Naive thymus-derived CD8-positive, alpha-beta T cell (primary cell): Measurements from ENCODE around the gene UGT1A6. TPM values are rescaled to one million over a fixed set of nuclear protein-coding genes. Genes with fewer than 3 reads are reported as not detected.
"Not testable (repeated sequence)": the region's sequence is repeated elsewhere in the genome, so short reads cannot be mapped to it uniquely, and the experiment has no call there.

ENCODE experiments used
- ATAC-seq, 2 donors: fragments of 150-1000 bp; cut with Tn5 transposase in 1 of 2; sonication (Bioruptor Pico), chemical (Tn5 transposase) in 1 of 2; 1 replicate in 1 of 2; 2 replicates in 1 of 2; pipeline ENCODE4 v1.10.0; 2021; ENCODE audit warnings: mild to moderate bottlenecking in 2 of 2, moderate library complexity in 2 of 2
- POLR2A ChIA-PET: fragments of 350-600 bp; sonication (Branson Sonifier 250); formaldehyde crosslinking; loops from one replicate; lab custom pipeline; 2021; ENCODE audit warnings: antibody characterized with exemption; lab: Charles Lee
- DNase-seq, 10 donors: peaks; one replicate each; pipeline versions ENCODE4 v3.0.0 to v3.0.0-alpha.2; 2020 to 2022
- H3K27ac Mint-ChIP-seq, 10 donors: one replicate each; pipeline ENCODE4 v1.8.0; 2020 to 2022; ENCODE audit warnings: mild to moderate bottlenecking in 10 of 10, mixed read lengths in 10 of 10, moderate library complexity in 4 of 10, inconsistent platforms in 1 of 10
- H3K27me3 Mint-ChIP-seq, 5 donors: one replicate each; pipeline ENCODE4 v1.8.0; 2021 to 2022; ENCODE audit warnings: mixed read lengths in 5 of 5
- H3K36me3 Mint-ChIP-seq, 3 donors: one replicate each; pipeline ENCODE4 v1.8.0; 2020 to 2022; ENCODE audit warnings: mixed read lengths in 3 of 3, mild to moderate bottlenecking in 2 of 3, inconsistent platforms in 1 of 3
- H3K4me1 Mint-ChIP-seq, 4 donors: one replicate each; pipeline ENCODE4 v1.8.0; 2021 to 2022; ENCODE audit warnings: mixed read lengths in 4 of 4
- H3K4me3 Mint-ChIP-seq, 10 donors: one replicate each; pipeline ENCODE4 v1.8.0; 2020 to 2022; ENCODE audit warnings: mild to moderate bottlenecking in 10 of 10, mixed read lengths in 10 of 10, moderate library complexity in 6 of 10, inconsistent platforms in 1 of 10
- H3K9me3 Mint-ChIP-seq, 9 donors: one replicate each; pipeline ENCODE4 v1.8.0; 2020 to 2022; ENCODE audit warnings: mixed read lengths in 9 of 9, mild to moderate bottlenecking in 3 of 9, inconsistent platforms in 1 of 9, moderate library complexity in 1 of 9
- polyA plus RNA-seq, 3 donors: library from polyadenylated mRNA; unstranded; fragments of 300-500 nt; fragmentation: Illumina TruSeq; gene quantifications; one replicate each; pipeline ENCODE4 v1.2.3, GENCODE V29; 2021
- total RNA-seq, 8 experiments: library from RNA in 2 of 8; stranded (reverse) in 2 of 8; gene quantifications; one replicate each; pipeline ENCODE4 v1.2.3 and lab custom pipeline; 2021 to 2026

UGT1A6 gene
- total and polyA plus RNA-seq, 5 experiments from 2014 or later, result not detected

DNA sequence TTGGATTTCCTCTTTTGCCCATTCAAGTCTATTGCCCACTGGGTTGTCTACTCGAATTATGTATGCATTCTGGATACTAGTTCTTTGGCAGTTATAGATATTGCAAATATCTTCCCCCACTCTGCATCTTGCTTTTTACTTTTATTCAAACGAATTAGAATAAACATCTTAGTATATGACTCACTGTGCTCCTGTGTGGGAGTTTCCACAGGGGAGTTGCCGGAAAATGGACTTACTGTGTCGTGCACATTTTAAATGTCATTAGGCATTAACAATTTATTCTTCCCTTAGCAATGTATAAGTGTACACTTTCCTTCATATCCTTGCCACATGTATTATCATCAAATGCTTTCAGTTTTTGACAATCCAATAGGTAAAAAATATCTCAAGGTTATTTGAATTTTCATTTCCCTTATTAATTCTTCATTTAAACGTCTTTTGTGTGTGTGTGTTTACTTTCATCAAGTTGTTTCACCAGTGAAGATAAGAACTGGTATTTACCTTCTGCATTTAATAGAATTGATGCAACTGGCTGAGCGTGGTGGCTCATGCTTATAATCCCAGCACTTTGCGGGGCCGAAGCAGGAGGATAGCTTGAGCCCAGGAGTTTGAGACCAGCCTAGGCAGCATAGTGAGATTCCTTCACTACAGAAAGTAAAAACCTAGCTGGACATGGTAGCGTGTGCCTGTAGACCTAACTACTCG lies 15.4 kb downstream of the UGT1A6 start:
- peaks cover 0 to 17% (median 3%) of the 10 kb centered on the region in 9 donors for H3K9me3 Mint-ChIP-seq
- H3K36me3 Mint-ChIP-seq, result no peaks in the 10 kb centered on the region
- no peak overlapping the region for H3K4me3 Mint-ChIP-seq
- DNase-seq, result no peak
- POLR2A ChIA-PET, result no interaction called here
- no peak overlapping the region for H3K27ac Mint-ChIP-seq
- H3K27me3 Mint-ChIP-seq, result peaks cover 3 to 21% (median 9%) of the 10 kb centered on the region in 5 donors
- no peak for ATAC-seq
- peaks cover 0 to 2% (median 0%) of the 10 kb centered on the region in 4 donors for H3K4me1 Mint-ChIP-seq

DNA sequence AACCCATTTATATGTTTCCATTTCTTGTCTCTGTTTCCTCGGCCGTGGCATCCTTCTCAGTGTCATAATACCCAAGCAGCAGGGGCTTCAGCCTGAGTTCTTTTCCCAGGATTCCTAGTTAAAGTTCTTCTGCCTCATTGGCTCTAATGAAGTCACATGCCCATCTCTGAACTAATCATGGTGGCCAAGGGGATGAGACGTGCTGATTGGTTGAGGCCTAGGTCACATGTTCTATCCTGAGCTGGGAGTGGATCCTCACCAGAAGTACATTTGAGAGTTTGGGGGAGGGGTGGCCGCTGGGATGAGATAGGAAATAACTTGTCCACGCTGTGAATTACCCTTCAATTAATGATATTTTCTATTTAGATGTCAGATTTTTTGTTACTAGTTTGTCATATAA lies 16.3 kb downstream of the UGT1A6 start:
- DNase-seq (no peak), ATAC-seq (no peak)
- H3K27ac Mint-ChIP-seq, result no peak overlapping the region
- H3K4me3 Mint-ChIP-seq, result no peak overlapping the region
- peaks cover 0 to 6% (median 2%) of the 10 kb centered on the region in 4 donors for H3K4me1 Mint-ChIP-seq
- POLR2A ChIA-PET, result no interaction called here
- H3K36me3 Mint-ChIP-seq, result no peaks in the 10 kb centered on the region
- peaks cover 4 to 28% (median 10%) of the 10 kb centered on the region in 5 donors for H3K27me3 Mint-ChIP-seq
- H3K9me3 Mint-ChIP-seq, result peaks cover 0 to 9% (median 3%) of the 10 kb centered on the region in 9 donors

DNA sequence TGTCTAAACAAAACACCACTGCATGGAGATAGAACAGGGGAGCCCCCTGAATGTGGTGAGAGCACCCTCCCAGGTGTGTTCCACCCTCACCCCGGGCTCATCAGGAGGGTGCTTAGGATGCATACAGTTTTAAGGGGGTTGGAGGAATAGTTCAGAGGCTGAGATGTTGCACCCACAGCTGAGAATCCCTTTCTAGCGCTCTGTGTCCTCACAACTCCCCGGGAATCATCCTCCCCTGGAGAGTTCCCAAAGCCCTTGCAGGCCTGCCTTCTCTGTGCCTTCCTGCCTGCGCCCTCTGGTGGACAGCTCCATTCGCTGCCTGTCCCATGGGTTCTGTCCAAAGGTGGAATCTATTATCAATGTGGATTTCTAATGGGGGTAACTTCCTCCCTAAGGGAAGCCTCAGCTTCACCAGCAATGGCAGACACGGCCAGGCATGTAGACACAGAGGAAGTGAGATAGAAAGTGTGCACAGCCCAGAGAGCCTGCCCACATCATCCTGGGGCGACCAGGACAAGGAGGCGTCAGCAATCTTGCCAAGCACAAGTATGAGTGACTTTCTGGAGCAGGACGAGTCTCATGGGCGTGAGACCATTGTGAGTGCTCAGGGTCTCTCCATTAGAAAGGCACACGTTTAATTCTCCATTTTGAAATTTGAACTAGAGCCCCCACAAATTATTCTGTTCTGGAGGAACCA lies 18.8 kb downstream of the UGT1A6 start:
- H3K4me1 Mint-ChIP-seq, result peaks cover 0 to 6% (median 2%) of the 10 kb centered on the region in 4 donors
- no peak overlapping the region for H3K27ac Mint-ChIP-seq
- POLR2A ChIA-PET, result no interaction called here
- ATAC-seq (peak; percentile 54 to 74), DNase-seq (peak; percentile 22 to 83 (median 56))
- H3K4me3 Mint-ChIP-seq, result no peak overlapping the region
- H3K27me3 Mint-ChIP-seq, result peaks cover 4 to 40% (median 19%) of the 10 kb centered on the region in 5 donors
- H3K36me3 Mint-ChIP-seq, result no peaks in the 10 kb centered on the region
- no peaks in the 10 kb centered on the region for H3K9me3 Mint-ChIP-seq

DNA sequence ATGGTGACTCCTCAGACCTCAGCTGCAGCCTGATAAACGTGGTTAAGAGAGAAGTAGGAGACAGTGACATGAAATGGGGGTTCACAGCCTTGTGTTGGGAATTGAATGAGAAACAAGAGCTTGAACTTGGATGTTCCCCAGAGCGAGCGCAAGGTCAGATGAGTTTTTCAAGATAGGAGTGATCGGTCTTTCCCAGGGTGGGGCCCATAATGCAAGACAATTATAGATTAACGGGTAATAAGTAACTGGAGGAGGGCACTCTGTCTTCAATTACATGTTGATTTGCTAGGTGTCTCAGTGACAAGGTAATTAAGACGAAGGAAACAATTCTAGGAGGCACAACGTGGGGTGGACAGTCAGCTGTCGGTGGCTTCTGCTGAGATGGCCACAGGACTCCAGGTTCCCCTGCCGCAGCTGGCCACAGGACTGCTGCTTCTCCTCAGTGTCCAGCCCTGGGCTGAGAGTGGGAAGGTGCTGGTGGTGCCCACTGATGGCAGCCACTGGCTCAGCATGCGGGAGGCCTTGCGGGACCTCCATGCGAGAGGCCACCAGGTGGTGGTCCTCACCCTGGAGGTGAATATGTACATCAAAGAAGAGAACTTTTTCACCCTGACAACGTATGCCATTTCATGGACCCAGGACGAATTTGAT lies 20.0 kb downstream of the UGT1A6 start, which contains the start of gene UGT1A5:
UGT1A5 (plus strand) TSS at position 297 of the 651 bp plus-strand sequence; CDS start at position 382, 85 bp downstream.
- ATAC-seq, result no peak
- Mint-ChIP-seq H3K4me1 (peaks cover 0 to 6% (median 2%) of the 10 kb centered on the region in 4 donors), H3K36me3 (no peaks in the 10 kb centered on the region), H3K9me3 (no peaks in the 10 kb centered on the region), H3K27me3 (peaks cover 6 to 52% (median 24%) of the 10 kb centered on the region in 5 donors), H3K4me3 (peak within 1 kb of the TSS in 1 of 10 donors; percentile 52), H3K27ac (no peak within 1 kb of the TSS)
- DNase-seq, result no peak
- POLR2A ChIA-PET, result no interaction called here

DNA sequence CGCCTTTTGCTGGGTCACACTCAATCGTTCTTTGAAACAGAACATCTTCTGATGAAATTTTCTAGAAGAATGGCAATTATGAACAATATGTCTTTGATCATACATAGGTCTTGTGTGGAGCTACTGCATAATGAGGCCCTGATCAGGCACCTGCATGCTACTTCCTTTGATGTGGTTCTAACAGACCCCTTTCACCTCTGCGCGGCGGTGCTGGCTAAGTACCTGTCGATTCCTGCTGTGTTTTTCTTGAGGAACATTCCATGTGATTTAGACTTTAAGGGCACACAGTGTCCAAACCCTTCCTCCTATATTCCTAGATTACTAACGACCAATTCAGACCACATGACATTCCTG lies 20.5 kb downstream of the UGT1A6 start:
- ATAC-seq, result no peak
- Mint-ChIP-seq H3K4me1 (peaks cover 0 to 6% (median 2%) of the 10 kb centered on the region in 4 donors), H3K27me3 (peaks cover 7 to 57% (median 26%) of the 10 kb centered on the region in 5 donors), H3K36me3 (no peaks in the 10 kb centered on the region), H3K27ac (no peak overlapping the region), H3K9me3 (no peaks in the 10 kb centered on the region), H3K4me3 (peak overlapping the region in 1 of 10 donors; percentile 52)
- no peak for DNase-seq
- POLR2A ChIA-PET, result no interaction called here

DNA sequence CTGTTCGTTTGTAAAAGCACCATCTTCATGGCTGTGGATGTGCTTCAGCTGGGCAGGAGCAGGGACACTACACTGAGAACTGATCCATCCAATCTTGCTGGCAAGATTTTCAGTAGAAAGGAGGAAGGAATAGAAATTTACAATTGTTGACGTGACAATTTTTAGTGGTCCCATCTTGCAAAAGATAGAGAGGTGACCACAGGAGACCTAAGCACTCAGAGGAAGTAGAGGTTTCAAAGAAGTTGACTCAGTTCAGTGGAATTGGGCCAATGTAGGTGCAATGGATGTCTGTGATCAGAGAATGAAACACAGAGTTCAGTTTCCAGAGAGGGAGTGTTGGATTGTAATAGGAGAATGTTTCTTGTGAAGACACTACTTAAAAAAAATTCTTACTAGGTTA lies 21.4 kb downstream of the UGT1A6 start:
- Mint-ChIP-seq H3K4me1 (peaks cover 0 to 6% (median 2%) of the 10 kb centered on the region in 4 donors), H3K27me3 (peaks cover 9 to 66% (median 26%) of the 10 kb centered on the region in 5 donors), H3K27ac (no peak overlapping the region), H3K36me3 (no peaks in the 10 kb centered on the region), H3K9me3 (no peaks in the 10 kb centered on the region), H3K4me3 (no peak overlapping the region)
- POLR2A ChIA-PET, result no interaction called here
- ATAC-seq (no peak), DNase-seq (no peak)

DNA sequence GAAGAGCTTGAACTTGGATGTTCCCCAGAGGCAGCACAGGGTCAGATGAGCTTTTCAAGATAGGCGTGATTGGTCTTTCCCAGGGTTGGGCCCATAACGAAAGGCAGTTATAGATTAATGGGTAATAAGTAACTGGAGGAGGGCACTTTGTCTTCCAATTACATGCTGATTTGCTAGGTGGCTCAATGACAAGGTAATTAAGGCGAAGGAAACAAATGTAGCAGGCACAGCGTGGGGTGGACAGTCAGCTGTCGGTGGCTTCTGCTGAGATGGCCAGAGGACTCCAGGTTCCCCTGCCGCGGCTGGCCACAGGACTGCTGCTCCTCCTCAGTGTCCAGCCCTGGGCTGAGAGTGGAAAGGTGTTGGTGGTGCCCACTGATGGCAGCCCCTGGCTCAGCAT lies 25.9 kb downstream of the UGT1A6 start, which contains the start of gene UGT1A4:
UGT1A4 (plus strand) TSS at position 185 of the 400 bp plus-strand sequence; CDS start at position 270, 85 bp downstream.
- Mint-ChIP-seq H3K4me3 (no peak within 1 kb of the TSS), H3K4me1 (peaks cover 0 to 1% (median under 1%) of the 10 kb centered on the region in 4 donors), H3K27me3 (peaks cover 14 to 63% (median 29%) of the 10 kb centered on the region in 5 donors), H3K9me3 (no peaks in the 10 kb centered on the region), H3K36me3 (no peaks in the 10 kb centered on the region), H3K27ac (peak within 1 kb of the TSS in 1 of 10 donors; percentile 9)
- DNase-seq (no peak), ATAC-seq (no peak)
- POLR2A ChIA-PET, result no interaction called here

DNA sequence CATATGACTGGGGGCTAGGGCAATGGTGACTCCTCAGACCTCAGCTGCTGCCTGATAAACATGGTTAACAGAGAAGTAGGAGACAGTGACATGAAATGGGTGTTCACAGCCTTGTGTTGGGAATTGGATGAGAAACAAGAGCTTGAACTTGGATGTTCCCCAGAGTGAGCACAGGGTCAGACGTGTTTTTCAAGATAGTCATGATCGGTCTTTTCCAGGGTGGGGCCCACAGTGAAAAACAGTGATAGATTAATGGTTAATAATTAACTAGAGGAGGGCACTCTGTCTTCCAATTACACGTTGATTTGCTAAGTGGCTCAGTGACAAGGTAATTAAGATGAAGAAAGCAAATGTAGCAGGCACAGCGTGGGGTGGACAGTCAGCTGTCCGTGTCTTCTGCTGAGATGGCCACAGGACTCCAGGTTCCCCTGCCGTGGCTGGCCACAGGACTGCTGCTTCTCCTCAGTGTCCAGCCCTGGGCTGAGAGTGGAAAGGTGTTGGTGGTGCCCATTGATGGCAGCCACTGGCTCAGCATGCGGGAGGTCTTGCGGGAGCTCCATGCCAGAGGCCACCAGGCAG lies 36.1 kb downstream of the UGT1A6 start, which contains the start of gene UGT1A3:
UGT1A3 (plus strand) TSS at position 320 of the 579 bp plus-strand sequence; CDS start at position 405, 85 bp downstream.
- DNase-seq (no peak), ATAC-seq (no peak)
- Mint-ChIP-seq H3K4me3 (no peak within 1 kb of the TSS), H3K4me1 (no peaks in the 10 kb centered on the region), H3K27ac (no peak within 1 kb of the TSS), H3K27me3 (peaks cover 4 to 53% (median 18%) of the 10 kb centered on the region in 5 donors), H3K9me3 (peaks cover 0 to 3% (median 0%) of the 10 kb centered on the region in 9 donors), H3K36me3 (no peaks in the 10 kb centered on the region)
- POLR2A ChIA-PET, result no interaction called here

DNA sequence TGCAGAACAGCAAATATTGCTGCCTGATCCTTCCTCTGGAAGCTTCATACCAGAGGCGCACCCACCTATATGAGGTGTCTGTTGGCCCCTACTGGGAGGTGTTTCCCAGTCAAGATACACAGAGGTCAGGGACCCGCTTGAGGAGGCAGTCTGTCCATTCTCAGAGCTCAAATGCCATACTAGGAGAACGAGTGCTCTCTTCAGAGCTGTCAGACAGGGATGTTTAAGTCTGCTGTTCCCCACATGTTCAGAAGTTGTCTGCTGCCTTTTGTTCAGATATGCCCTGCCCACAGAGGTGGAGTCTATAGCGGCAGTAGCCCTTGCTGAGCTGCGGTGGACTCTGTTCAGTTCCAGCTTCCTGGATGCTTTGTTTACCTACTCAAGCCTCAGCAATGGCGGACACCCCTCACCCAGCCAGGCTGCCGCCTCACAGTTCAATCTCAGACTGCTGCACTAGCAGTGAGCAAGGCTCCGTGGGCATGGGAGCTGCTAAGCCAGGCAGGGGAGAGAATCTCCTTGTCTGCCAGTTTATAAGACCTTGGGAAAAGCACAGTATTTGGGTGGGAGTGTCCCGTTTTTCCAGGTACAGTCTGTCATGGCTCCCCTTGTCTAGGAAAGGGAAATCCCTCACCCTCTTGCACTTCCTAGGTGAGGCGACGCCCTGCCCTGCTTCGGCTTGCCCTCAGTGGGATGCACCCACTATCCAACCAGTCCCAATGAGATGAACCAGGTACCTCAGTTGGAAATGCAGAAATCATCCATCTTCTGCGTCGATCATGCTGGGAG lies 44.4 kb downstream of the UGT1A6 start:
- DNase-seq, H3K9me3 Mint-ChIP-seq, POLR2A ChIA-PET, H3K4me3 Mint-ChIP-seq, H3K36me3 Mint-ChIP-seq, H3K27ac Mint-ChIP-seq, ATAC-seq, H3K4me1 Mint-ChIP-seq: not testable (repeated sequence)
- H3K27me3 Mint-ChIP-seq, result peaks cover 17 to 63% (median 30%) of the 10 kb centered on the region in 5 donors

DNA sequence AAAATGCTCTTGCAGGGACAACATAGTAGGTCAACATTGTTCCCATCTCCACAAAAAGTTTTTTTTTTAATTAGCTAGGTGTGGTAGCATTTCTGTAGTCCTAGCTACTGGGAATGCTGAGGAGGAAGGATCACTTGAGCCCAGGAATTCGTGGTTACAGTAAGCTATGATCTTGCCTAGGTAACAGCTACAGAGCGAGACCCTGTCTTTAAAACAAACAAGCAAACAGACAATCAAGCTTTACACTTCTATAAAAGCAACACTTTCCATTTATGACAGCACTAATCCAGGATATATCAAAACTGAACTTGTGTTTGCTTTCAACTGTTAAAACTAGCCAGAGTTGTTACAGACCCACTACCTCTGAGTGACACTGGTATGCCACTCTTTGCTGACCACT lies 48.2 kb downstream of the UGT1A6 start:
- H3K9me3 Mint-ChIP-seq, result peaks cover 0 to 3% (median 0%) of the 10 kb centered on the region in 9 donors
- ATAC-seq, result no peak
- peaks cover 10 to 47% (median 22%) of the 10 kb centered on the region in 5 donors for H3K27me3 Mint-ChIP-seq
- H3K4me1 Mint-ChIP-seq, result no peaks in the 10 kb centered on the region
- no peaks in the 10 kb centered on the region for H3K36me3 Mint-ChIP-seq
- POLR2A ChIA-PET, result no interaction called here
- H3K27ac Mint-ChIP-seq, result no peak overlapping the region
- no peak for DNase-seq
- H3K4me3 Mint-ChIP-seq, result no peak overlapping the region

DNA sequence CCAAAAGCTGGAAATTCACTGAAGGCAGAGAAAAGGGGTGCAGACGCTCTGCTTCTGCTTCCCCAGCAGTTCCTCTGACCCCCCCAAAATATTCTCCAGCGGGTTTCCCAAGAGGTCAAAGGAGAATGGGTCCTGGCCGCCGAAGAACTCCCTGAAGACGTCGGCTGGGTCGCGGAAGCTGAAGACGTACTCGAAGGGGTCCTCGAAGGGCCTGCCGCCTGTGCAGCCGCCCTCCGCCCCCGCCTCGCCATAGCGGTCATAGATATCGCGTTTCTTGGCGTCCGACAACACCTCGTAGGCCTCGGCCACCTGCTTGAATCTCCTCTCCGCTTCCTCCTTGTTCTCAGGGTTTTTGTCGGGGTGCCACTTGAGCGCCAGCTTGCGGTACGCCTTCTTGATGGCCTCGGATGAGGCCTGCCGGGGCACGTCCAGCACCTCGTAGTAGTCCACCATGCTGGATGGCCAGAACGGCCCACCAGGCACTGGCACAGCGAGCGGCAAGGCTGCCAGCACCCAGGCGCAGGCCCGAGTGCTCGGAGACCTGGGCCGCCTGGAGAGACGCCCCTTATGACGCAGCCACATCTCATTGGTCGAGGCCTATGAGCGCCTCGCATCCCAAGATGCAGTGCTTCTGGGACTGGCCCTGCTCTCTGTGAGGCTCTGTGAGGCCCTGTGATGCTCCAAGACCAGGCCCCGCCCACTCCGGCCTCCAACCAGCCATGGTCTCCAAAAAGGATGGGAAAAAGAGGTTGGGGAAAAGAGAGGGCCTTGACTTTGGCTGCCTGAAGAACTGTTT lies 51.0 kb downstream of the UGT1A6 start:
- POLR2A ChIA-PET, result no interaction called here
- H3K27me3 Mint-ChIP-seq, result peaks cover 4 to 45% (median 18%) of the 10 kb centered on the region in 5 donors
- no peak overlapping the region for H3K27ac Mint-ChIP-seq

More for the DNA sequence above, 51.0 kb downstream of the UGT1A6 start:
- Mint-ChIP-seq H3K9me3 (no peaks in the 10 kb centered on the region), H3K4me3 (no peak overlapping the region), H3K4me1 (no peaks in the 10 kb centered on the region), H3K36me3 (no peaks in the 10 kb centered on the region)
- DNase-seq (no peak), ATAC-seq (no peak)
